Testis (tissue), 2 donors: ENCODE results near the gene NPAS2.

Experiments
- POLR2A ChIP-seq: fragments of 450-650 bp; IDR thresholded peaks from one replicate; pipeline ENCODE4 v1.6.1; 2017; ENCODE audit warnings: antibody characterized with exemption, mild to moderate bottlenecking, moderate library complexity
- TF ChIP-seq, protein P1 (sequence below), 3 experiments: fragments of 450-650 bp in 2 of 3; fragments of 200-600 bp in 1 of 3; sonication (generic) in 1 of 3; IDR thresholded peaks; one replicate each; pipeline ENCODE4 v1.5.1; 2016 to 2019; ENCODE audit warnings: antibody characterized with exemption in 3 of 3, mild to moderate bottlenecking in 2 of 3, moderate library complexity in 1 of 3

DNA sequence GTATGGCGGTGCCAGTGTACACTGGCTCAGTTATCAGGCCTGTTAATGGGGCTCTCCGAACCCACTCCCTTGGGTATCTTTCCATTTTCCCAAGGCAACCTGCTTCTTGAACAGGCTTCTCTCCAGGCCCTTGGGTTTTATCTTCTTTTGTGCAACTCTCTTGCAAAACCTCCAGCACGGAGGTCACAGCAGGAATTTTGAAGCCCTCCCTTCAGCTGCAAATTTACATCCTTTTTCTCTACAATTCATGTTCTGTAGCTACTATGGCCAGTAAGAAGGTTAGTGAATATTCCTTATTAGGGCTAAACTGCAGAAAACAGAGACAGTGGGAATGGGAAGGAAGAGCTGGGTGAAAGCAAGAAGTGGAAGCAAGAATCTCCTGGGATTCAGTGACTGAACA, 10.4 kb upstream of the NPAS2 start:
- TF ChIP-seq, protein P1, sequence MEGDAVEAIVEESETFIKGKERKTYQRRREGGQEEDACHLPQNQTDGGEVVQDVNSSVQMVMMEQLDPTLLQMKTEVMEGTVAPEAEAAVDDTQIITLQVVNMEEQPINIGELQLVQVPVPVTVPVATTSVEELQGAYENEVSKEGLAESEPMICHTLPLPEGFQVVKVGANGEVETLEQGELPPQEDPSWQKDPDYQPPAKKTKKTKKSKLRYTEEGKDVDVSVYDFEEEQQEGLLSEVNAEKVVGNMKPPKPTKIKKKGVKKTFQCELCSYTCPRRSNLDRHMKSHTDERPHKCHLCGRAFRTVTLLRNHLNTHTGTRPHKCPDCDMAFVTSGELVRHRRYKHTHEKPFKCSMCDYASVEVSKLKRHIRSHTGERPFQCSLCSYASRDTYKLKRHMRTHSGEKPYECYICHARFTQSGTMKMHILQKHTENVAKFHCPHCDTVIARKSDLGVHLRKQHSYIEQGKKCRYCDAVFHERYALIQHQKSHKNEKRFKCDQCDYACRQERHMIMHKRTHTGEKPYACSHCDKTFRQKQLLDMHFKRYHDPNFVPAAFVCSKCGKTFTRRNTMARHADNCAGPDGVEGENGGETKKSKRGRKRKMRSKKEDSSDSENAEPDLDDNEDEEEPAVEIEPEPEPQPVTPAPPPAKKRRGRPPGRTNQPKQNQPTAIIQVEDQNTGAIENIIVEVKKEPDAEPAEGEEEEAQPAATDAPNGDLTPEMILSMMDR (IDR thresholded peaks at IDR 0.05): no peak
- TF ChIP-seq POLR2A: no peak
